HL-60/S4 treated with phorbol 12-myristate 13-acetate at 8.2 ng/mL for 4 days and 3 days (cell line): ENCODE measurements around the gene LHX2.
"Not testable (repeated sequence)": the region's sequence is repeated elsewhere in the genome, so short reads cannot be mapped to it uniquely, and the experiment has no call there.

Experiments used
- in situ Hi-C: fragments of 300-500 bp; cut with MboI; formaldehyde crosslinking; loops from 2 replicates; pipeline ENCODE4 v1.15.0; 2022; ENCODE audit warnings: low sequenced_read_pairs

The LHX2 gene, protein sequence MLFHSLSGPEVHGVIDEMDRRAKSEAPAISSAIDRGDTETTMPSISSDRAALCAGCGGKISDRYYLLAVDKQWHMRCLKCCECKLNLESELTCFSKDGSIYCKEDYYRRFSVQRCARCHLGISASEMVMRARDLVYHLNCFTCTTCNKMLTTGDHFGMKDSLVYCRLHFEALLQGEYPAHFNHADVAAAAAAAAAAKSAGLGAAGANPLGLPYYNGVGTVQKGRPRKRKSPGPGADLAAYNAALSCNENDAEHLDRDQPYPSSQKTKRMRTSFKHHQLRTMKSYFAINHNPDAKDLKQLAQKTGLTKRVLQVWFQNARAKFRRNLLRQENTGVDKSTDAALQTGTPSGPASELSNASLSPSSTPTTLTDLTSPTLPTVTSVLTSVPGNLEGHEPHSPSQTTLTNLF

DNA sequence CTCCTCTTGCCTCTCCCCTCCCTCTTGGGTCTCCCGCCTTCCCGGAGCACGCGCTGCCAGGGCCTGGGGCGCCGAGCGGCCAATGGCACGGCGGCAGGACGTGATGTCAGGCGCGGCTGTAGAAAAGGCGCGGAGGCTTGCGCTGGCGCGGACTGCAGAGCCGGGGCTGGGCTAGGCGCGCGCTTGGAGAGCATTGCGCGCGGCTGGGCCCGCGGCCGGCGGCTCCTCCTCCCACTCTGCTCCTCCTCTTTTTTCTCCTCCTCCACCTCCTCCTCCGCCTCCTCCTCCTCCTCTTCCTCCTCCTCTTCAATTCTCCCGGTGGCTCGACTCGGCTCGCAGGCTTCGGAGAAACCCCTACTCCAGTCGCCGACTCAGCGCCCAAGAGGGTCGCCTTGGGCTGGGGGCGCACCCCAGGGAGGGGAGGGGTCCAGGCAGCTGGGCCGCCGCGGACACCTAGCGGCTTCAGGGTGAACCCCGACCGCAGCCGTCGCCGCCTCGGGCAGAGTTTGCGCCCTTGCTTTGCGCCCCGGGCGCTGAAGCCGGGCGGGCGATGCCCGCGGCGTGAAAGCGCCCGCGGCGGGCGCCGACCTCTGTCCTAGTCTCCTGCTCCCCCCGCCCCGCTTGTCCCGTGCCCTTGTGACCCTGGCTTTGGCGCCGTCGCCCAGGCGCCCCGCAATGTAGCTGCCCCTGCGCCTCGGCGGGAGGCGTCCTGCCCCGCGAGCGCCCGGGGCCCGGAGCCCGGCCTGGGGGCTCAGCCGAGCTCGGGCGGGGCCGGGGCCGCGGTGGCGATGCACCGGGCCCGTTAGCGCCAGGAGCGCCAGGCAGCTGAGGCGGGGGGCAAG is at the start of gene LHX2:
LHX2 (plus strand) TSS at position 309 of the 842 bp plus-strand sequence. CDS start 581 bp downstream, outside the sequence.
- in situ Hi-C loops, result no loop called here

DNA sequence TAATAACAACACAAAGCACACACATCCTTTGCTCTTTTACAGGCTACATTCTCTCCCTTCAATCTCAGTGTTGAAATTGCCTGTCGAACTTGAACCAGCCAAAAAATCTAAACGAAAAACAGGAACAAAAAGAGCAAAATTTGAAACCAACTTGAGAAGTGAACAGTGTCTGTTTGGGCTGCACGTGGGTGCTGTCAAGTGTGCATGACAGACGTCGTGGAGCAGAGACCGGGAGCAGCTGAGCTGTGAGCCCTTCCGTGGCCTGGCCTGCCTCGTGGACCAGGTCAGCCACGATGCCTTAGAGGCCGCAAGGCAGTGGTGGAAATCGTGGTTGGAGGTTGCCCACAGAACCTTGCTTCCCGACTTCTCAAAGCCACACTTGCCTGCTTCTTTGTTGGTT is 46.8 kb upstream of the LHX2 start:
- in situ Hi-C loops, result no loop called here

DNA sequence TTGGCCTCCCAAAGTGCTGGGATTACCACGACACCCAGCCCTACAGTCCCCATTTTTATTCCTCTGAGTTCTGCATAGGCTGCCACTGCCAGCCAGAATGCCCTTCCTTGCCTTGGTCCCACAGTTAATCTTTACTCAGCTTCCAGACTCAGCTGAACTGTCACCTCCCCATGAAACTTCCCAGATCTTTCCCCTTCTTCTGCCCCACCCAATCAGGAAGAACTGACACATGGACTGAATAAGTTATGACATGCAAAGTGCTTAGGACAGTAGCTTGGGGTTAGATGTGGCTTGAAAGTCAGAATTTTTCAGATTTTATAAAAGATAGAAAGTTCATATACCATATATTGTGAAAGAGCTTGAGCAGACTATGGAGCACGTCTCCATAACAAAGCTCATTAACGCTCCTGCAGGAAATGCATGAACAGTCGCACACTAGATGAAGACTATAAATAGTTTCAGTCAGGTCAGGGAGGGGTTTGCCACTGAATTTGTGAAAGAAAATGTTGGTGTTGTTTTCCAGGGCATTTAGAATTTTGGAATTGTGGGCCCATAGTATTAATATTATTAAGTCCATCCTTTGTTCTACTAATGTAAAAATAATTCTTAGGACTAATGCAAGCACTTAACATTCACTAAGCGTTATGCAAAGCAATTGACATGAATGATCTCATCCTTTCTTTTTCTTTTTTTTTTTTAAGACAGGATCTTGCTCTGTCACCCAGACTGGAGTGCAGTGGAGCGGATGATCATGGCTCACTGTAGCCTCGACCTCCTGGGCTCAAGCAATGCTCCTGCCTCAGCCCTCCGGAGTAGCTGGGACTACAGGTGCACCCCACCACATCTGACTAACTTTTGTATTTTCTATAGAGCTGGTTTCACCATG is 45.5 kb upstream of the LHX2 start:
- in situ Hi-C loops, result no loop called here

DNA sequence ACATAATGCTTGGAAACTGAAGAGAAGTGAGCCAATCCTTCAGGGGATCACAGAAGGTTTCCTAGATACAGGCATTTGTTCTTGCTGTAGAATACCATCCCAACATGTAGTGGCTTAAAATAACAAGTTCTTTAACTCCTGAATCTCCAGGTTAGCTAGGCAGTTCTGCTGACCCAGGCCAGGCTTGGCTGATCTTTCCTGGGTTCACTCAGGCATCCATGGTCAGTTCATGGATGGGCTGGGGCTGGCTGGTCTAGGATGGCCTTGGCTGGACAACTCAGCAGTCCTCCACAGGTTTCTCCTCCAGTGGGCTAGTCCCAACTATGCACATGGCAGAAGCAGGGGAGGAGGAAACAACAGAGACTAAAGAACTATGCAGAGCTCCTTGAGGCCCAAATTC is 44.2 kb upstream of the LHX2 start:
- in situ Hi-C loops, result no loop called here

DNA sequence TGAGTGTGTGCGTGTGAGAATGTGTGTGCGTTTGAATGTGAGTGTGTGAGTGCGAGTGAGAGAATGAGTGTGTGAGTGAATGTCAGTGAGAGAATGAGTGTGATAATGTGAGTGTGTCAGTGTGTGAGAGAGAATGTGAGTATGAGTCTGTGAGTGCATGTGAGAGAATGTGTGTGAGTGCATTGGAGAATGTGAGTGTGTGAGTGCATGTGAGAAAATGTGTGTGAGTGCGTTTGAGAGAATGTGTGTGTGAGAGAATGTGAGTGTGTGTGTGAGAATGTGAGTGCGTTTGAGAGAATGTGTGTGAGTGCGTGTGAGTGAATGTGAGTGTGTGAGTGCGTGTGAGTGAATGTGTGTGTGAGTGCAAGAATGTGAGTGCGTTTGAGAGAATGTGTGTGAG is 39.0 kb upstream of the LHX2 start:
- in situ Hi-C loops, result no loop called here

DNA sequence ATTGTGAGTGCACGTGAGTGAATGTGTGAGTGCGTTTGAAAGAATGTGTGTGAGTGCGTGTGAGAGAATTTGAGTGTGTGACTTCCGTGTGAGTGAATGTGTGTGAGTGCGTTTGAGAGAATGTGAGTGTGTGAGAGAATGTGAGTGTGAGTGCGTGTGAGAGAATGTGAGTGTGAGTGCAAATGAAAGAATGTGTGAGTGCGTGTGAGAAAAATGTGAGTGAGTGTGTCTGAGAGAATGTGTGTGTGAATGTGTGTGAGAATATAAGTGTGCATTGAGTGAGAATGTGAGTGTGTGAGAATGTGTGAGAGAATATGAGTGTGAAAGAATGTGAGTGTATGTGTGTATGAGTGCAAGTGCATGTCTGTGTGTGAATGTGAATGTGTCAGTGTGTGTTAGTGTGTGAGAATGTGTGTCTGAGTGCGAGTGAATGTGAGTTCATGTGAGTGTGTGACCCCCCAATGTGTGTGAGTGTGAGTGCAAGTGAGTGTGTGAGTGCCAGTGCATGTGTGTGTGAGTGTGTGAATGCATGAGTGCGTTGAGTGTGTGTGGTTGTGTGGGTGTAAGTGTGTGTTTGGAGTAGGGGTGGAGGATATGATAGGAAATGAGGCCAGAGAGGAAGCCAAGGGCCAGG is 37.9 kb upstream of the LHX2 start:
- in situ Hi-C loops, result no loop called here

DNA sequence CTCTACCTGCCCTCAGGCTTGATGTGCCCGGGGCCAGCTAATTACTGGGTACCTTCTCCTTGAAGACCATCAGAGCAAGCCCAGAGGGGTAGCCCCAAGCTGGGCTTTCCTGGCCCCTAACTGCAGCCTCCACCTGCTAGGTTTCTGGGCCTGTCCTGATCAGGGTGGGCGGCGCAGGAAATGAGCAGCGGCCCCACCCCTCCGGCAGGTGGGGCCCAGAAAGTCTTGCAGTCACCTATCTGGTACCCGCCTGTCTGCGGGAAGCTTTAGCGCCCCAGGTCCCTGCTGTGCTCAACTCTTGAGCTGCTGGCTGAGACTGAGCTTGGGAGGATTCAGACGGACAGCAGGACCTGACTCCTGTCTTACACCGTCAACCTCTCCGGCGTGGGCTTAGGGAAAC is 37.1 kb upstream of the LHX2 start:
- in situ Hi-C loops, result no loop called here

DNA sequence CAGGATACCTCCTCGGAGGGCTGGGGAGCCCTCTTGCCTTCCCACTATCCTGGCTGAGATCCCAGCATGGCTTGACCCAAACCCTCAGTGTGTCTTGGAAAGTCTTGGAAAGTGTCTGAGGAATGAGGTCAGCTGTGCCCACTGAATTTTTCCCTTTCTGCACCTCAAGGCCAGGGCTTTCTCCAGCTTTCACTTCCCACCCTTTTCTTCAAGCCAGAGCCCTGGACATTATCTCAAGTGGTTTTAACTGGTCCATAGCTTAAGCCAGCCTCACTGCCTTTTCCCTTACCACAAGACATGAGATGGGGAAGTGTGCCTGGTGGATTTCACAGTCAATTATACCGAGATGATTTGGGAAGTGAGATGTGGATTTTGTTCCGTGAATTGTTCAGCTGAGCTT is 35.7 kb upstream of the LHX2 start:
- in situ Hi-C loops, result no loop called here

DNA sequence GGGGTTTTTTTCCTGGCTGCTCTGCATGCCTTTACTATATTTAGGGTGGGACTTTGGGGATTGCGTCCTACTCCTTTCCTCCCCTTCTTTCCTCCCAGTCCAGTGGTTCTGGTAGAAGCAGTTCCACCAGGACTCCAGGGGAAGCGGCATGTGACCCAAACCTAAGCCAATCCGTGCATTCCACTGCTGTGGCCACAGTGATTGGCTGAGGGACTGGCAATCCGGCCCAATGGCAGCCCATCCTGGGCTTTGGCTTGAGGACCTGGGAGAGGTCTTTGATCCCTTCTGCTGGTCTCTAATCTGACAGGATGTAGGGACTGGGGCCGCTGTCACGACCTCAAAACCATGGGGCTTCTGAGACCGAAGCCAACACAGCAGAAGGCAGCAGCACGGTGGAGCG is 35.0 kb upstream of the LHX2 start:
- in situ Hi-C loops, result not testable (repeated sequence)

DNA sequence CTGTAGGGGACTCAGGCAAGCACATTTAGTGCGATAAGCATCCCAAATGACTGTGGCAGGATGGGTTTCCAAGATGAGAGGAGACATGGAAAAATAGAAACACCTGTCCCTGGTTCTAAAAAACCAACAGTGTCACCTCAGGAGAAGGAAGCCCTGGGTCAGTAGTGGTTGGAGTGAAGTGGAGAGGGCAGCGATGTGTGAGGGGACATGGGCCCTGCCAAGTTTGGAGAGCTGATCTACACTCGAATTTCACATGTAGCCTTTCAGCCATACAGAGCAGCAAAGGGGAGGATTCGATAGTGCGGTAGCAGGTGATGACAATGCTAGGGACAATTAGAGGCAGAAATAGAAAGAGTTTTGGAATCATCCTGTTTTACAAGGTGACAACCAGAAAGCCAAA is 32.6 kb upstream of the LHX2 start:
- in situ Hi-C loops, result no loop called here

DNA sequence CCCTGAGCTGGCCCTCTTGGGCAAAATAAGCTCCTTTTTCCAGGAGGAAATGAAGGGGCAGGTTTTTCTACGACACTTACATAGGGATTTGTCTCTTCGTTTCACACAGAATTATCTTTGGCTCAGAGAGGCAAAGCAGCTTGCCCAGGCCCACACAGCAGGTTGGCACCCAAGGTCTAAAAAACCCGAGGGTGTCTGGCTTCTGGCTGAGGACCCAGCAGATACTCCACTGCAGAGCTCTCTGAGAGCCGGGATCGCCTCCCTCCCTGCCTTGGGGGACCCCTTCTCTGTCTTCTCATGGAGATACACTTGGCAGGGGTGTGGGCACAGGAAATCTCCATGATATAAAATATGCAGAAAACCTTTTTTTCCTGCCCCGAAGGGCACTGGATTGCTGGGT is 29.0 kb upstream of the LHX2 start:
- in situ Hi-C loops, result no loop called here

DNA sequence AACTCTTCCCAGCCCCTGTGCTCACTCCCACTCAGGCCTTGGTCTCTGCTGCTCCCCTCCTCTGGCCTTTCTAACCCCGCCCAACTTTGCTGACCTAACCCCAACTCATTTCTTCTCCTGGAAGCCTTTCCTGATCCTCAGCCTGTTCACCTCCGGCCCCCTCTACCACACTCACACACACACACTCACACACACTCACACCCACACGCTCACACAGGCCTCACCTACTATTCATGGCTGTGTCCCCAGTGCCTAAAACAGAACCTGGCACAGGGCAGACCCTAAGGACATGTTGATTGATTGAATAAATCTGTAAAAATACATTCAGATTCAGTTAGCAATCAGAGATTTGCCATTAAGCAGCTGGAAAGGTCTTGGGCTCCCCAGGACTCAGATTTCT is 28.5 kb upstream of the LHX2 start:
- in situ Hi-C loops, result no loop called here

DNA sequence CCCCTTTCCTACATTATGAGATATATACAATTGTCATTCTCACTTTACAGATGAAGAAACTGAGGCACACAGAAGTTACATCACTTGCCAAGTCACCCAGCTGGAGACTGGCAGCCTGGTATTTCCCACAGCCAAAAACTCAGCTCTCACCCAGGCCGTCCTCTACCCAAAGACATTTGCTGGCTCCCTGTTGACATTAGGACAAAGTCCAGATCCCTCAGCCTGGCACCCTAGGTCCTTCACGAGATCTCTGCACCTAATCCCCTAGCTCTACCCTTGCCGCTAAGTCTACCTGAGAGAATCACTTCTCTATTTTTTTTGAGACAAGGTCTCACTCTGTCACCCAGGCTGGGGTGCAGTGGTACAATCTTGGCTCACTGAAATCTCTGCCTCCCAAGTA is 26.8 kb upstream of the LHX2 start:
- in situ Hi-C loops, result no loop called here

DNA sequence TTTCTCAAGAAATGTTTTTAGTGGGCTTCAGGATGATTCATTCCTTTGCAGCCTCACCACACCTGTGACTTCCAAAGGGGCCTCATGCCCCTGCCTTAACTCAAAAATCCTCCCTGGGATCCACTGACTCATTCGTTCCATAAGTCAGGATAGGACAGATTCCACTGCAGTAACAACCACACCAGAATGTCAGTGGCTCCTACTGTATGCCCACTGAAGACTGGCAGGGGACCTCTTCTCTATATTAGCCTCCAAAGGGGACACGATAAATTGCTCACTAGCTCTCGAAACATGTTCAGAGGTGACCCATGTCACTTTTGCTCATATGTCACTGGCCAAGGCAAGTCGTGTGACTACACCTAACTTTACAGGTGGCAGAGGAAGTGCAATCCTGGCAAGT is 25.7 kb upstream of the LHX2 start:
- in situ Hi-C loops, result no loop called here

DNA sequence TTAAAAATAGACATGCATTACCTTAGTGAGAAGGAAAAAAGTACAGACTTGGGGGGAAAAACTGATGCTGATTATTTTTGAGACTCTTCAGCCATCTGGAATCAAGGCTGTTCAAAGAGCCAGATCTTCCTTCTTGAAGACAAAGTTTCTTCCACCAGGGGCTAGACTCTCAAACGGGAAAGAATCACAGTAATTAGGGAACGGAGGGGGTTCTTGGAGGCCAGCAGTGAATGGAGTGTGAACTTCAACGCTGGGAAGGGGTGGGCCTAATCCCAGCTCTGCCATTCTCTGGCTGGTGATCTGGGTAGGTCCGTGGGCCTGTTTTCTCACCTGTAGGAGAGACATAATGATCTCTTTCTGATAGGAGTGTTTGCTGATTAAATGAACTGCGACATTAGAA is 21.1 kb upstream of the LHX2 start:
- in situ Hi-C loops, result no loop called here

DNA sequence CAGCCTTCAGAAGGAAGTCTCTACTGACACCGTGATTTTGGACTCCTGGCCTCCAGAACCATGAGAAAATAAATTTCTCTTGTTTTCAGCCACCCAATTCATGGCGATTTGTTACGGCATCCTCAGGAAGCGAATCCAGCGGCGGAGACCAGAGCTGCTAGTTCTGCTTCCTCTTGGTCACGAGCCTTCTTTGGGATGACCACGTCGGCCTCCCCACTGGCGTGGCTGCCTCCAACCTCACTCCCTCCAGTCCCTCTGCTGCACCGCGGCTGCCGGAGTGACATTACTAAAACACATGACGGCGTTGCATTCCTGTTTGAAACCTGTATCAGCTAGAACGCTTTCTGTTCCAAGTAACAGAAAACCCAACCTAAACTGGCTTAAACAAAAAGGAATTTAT is 18.9 kb upstream of the LHX2 start:
- in situ Hi-C loops, result not testable (repeated sequence)

DNA sequence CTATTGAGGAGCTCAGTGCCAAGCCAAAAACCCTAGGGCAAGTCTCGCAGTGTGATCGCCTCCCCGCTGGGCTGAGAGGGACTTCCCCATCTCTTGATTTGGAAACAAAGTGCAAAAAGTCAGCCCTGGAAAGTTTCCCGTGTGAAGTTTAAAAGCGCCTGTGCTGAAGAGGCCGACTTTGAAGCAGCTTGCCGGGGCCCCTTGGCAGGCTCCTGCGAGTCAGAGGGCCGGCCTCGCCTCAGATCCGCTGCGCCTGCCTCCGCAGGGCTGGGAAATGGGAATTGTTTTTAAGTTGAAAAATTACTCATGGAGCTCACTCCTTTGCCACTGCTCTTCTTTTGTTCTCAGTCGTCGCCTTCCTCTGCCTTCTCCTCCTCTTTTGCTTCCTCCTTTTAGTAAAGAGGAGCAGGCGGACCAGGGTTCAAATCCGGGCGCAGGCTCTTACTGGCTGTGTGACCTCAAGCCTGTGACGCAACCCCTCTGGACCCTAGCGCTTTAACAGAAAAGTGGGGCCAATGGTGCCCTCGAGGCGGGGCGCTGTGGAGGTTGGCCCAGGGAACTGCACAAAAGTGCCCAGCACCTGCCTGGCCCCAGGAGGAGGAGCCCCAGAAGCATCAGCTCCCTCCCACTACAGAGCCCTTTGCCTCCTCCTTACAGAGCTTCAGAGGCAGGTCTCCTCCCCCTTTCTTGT is 14.7 kb upstream of the LHX2 start:
- in situ Hi-C loops, result no loop called here

DNA sequence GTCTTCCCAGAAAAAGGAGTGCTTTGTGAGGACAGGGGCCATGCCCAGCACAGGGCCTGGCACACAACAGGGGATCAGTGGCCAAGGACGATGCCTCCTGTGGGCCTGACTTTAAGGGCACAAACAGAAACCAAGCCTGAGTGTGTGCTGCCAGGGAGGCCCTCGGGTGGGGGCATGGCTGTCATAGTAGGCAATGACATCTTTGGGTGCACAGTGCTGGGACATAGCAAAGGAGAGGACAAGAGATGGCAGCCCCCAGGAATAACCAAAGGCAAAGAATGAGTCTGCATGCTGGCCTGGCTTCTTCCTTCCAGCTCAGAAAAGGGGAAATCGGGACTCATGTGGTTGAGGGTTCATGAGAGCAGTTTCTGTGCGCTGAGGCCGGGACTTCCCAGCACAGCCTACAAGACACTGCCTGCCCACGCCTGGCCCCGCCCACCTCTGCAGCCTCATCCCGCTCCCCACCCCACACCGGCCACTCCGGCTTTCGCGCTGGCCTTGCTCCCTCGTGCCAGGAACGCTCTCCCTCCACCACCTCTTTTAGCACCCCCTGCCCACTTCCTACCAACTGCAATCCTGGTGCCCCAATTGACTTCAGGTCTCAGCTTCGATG is 13.8 kb upstream of the LHX2 start:
- in situ Hi-C loops, result no loop called here

DNA sequence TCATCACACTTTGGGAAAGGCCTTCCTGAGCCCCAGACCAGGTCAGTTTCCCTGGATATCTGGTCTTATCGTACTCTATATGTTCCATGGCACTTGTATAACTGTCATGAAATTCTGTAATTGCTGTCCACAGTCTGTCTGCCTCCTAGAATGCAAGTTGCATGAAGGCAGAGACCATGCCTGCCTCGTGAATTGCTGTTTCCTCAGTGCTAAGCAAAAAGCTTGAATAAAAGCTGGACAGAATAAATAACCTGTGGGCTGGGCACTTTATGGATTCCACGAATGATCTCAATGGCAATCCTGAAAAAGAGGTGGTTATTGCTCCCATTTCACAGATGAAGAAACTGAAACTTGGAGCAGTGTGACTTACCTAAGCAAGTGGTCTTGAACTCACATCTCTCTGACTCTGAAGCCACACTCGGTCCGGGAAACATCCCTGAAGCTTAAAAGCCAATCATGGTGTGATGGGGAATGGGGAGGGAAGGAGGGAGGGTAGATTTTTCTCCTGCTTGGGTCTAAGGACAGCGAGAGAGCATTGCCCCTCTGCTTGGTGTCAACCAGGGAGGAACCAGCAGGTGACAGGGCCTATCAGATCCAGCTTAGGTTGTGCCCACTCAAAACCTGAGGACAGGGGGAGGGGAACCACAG is 13.2 kb upstream of the LHX2 start:
- in situ Hi-C loops, result no loop called here
